OCI-LY1 (cell line): ENCODE results near the gene SS18L1.

ENCODE experiments used
- CTCF ChIP-seq: fragments of 200-600 bp; sonication (generic), shearing (Covaris generic); IDR thresholded peaks from 2 replicates; pipeline ENCODE4 v1.5.1; 2017; ENCODE audit warnings: mild to moderate bottlenecking, antibody characterized with exemption, low read length, moderate library complexity, mixed read lengths
- EZH2 ChIP-seq: fragments of 200-600 bp; sonication (generic), shearing (Covaris generic); IDR thresholded peaks from 2 replicates; pipeline ENCODE4 v1.8.0; 2017; ENCODE audit warnings: borderline replicate concordance, mixed run types, mild to moderate bottlenecking, antibody characterized with exemption, low read length, moderate library complexity, mixed read lengths

GRCh38 chr20:62128502-62128901, 15.1 kb upstream of the SS18L1 start:
- TF ChIP-seq CTCF (no peak), EZH2 (no peak)
